Stimulated activated CD8-positive, alpha-beta memory T cell treated with anti-CD3 and anti-CD28 coated beads, Interleukin-12 subunit alpha, Interleukin-12 subunit beta, amount 100 ng/mL, for 1 hour (primary cell): ENCODE data around the gene PNPLA6.
"Not testable (repeated sequence)": the region's sequence is repeated elsewhere in the genome, so short reads cannot be mapped to it uniquely, and the experiment has no call there.

ENCODE experiments used
- DNase-seq: peaks from one replicate; pipeline ENCODE4 v3.0.0-alpha.2; 2020; ENCODE audit warnings: low read depth

The PNPLA6 gene

GRCh38 chr19:7533925-7534480, 1.5 kb upstream of the PNPLA6 start:
- peak; percentile 72 for DNase-seq

GRCh38 chr19:7534531-7535046, 928 bp upstream of the PNPLA6 start:
- no peak for DNase-seq

- no peak for DNase-seq
Observed at GRCh38 chr19:7535998-7536695, 630 bp downstream of the PNPLA6 start.

- not testable (repeated sequence) for DNase-seq
Observed at GRCh38 chr19:7538990-7539389, 3.5 kb downstream of the PNPLA6 start.

- DNase-seq: no peak
Observed at GRCh38 chr19:7539827-7540425, 4.4 kb downstream of the PNPLA6 start.

- no peak for DNase-seq
Observed at GRCh38 chr19:7540761-7541474, 5.4 kb downstream of the PNPLA6 start.

- DNase-seq: no peak
Observed at GRCh38 chr19:7541475-7541824, 5.9 kb downstream of the PNPLA6 start.

GRCh38 chr19:7541828-7542443, 6.4 kb downstream of the PNPLA6 start:
- no peak for DNase-seq

- no peak for DNase-seq
Observed at GRCh38 chr19:7542556-7543348, 7.2 kb downstream of the PNPLA6 start.

GRCh38 chr19:7544626-7545025, 9.1 kb downstream of the PNPLA6 start:
- DNase-seq: no peak

- no peak for DNase-seq
Observed at GRCh38 chr19:7545300-7545699, 9.8 kb downstream of the PNPLA6 start.

GRCh38 chr19:7545904-7546303, 10.4 kb downstream of the PNPLA6 start:
- no peak for DNase-seq

- DNase-seq: no peak
Observed at GRCh38 chr19:7547159-7547558, 11.6 kb downstream of the PNPLA6 start.

GRCh38 chr19:7549429-7550148, 14.1 kb downstream of the PNPLA6 start:
- no peak for DNase-seq

GRCh38 chr19:7550169-7550770, 14.8 kb downstream of the PNPLA6 start:
- DNase-seq: no peak

GRCh38 chr19:7550987-7551761, 15.7 kb downstream of the PNPLA6 start:
- DNase-seq: no peak

- DNase-seq: no peak
Observed at GRCh38 chr19:7552781-7553180, 17.3 kb downstream of the PNPLA6 start.

GRCh38 chr19:7554565-7554964, 19.0 kb downstream of the PNPLA6 start:
- no peak for DNase-seq

- DNase-seq: no peak
Observed at GRCh38 chr19:7554990-7555864, 19.7 kb downstream of the PNPLA6 start.
